Measurements from ENCODE around the gene COPG1. TPM values are rescaled to one million over a fixed set of nuclear protein-coding genes. Genes with fewer than 3 reads are reported as not detected.

Gene COPG1
- total and polyA plus RNA-seq, 9 of the 15 experiments (the other 6 are each of a cell fraction or from before 2014, with no cell fraction given) = 40.3 to 105 (median 62.4) TPM

GRCh38 chr3:129278966-129279906 is 29.8 kb downstream of the COPG1 start (continued):
- TF ChIP-seq POLR2G (IDR thresholded peaks at IDR 0.05; ENCODE audit: low read depth, low read length) = peak; percentile 89
- TF ChIP-seq, protein P1, sequence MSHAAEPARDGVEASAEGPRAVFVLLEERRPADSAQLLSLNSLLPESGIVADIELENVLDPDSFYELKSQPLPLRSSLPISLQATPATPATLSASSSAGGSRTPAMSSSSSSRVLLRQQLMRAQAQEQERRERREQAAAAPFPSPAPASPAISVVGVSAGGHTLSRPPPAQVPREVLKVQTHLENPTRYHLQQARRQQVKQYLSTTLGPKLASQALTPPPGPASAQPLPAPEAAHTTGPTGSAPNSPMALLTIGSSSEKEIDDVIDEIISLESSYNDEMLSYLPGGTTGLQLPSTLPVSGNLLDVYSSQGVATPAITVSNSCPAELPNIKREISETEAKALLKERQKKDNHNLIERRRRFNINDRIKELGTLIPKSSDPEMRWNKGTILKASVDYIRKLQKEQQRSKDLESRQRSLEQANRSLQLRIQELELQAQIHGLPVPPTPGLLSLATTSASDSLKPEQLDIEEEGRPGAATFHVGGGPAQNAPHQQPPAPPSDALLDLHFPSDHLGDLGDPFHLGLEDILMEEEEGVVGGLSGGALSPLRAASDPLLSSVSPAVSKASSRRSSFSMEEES (CRISPR knock-in tag; IDR thresholded peaks at IDR 0.05) = no peak
- TF ChIP-seq ZNF174 (CRISPR knock-in tag; IDR thresholded peaks at IDR 0.05) = no peak
- TF ChIP-seq, protein P2, sequence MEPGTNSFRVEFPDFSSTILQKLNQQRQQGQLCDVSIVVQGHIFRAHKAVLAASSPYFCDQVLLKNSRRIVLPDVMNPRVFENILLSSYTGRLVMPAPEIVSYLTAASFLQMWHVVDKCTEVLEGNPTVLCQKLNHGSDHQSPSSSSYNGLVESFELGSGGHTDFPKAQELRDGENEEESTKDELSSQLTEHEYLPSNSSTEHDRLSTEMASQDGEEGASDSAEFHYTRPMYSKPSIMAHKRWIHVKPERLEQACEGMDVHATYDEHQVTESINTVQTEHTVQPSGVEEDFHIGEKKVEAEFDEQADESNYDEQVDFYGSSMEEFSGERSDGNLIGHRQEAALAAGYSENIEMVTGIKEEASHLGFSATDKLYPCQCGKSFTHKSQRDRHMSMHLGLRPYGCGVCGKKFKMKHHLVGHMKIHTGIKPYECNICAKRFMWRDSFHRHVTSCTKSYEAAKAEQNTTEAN (CRISPR knock-in tag; IDR thresholded peaks at IDR 0.05) = no peak
- no peak for TF ChIP-seq PYGO2 (tag; IDR thresholded peaks at IDR 0.05)
- no peak for TF ChIP-seq ATF4 (CRISPR knock-in tag; IDR thresholded peaks at IDR 0.05)
- no peak for TF ChIP-seq ARNT (IDR thresholded peaks at IDR 0.05)
- TF ChIP-seq ZNF124 (CRISPR knock-in tag; IDR thresholded peaks at IDR 0.05) = no peak
- no peak for TF ChIP-seq HEY1 (CRISPR knock-in tag; IDR thresholded peaks at IDR 0.05; ENCODE audit: borderline replicate concordance)
- TF ChIP-seq, protein P3, sequence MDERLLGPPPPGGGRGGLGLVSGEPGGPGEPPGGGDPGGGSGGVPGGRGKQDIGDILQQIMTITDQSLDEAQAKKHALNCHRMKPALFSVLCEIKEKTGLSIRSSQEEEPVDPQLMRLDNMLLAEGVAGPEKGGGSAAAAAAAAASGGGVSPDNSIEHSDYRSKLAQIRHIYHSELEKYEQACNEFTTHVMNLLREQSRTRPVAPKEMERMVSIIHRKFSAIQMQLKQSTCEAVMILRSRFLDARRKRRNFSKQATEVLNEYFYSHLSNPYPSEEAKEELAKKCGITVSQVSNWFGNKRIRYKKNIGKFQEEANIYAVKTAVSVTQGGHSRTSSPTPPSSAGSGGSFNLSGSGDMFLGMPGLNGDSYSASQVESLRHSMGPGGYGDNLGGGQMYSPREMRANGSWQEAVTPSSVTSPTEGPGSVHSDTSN (CRISPR knock-in tag; IDR thresholded peaks at IDR 0.05; ENCODE audit: low read depth) = no peak
- TF ChIP-seq, protein P3 (tag; conservative IDR thresholded peaks at IDR 0.05; ENCODE audit: low read depth) = no peak
- peak; percentile 77 for TF ChIP-seq EGR1 (conservative IDR thresholded peaks at IDR 0.05)
- TF ChIP-seq DNMT1 (IDR thresholded peaks at IDR 0.05) = no peak
- no peak for TF ChIP-seq WHSC1 (IDR thresholded peaks at IDR 0.05; ENCODE audit: low read length)
- TF ChIP-seq, protein P4, sequence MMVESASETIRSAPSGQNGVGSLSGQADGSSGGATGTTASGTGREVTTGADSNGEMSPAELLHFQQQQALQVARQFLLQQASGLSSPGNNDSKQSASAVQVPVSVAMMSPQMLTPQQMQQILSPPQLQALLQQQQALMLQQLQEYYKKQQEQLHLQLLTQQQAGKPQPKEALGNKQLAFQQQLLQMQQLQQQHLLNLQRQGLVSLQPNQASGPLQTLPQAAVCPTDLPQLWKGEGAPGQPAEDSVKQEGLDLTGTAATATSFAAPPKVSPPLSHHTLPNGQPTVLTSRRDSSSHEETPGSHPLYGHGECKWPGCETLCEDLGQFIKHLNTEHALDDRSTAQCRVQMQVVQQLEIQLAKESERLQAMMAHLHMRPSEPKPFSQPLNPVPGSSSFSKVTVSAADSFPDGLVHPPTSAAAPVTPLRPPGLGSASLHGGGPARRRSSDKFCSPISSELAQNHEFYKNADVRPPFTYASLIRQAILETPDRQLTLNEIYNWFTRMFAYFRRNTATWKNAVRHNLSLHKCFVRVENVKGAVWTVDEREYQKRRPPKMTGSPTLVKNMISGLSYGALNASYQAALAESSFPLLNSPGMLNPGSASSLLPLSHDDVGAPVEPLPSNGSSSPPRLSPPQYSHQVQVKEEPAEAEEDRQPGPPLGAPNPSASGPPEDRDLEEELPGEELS (CRISPR knock-in tag; IDR thresholded peaks at IDR 0.05; ENCODE audit: borderline replicate concordance) = no peak
- TF ChIP-seq E2F3 (CRISPR knock-in tag; IDR thresholded peaks at IDR 0.05) = no peak
- TF ChIP-seq, protein P5, sequence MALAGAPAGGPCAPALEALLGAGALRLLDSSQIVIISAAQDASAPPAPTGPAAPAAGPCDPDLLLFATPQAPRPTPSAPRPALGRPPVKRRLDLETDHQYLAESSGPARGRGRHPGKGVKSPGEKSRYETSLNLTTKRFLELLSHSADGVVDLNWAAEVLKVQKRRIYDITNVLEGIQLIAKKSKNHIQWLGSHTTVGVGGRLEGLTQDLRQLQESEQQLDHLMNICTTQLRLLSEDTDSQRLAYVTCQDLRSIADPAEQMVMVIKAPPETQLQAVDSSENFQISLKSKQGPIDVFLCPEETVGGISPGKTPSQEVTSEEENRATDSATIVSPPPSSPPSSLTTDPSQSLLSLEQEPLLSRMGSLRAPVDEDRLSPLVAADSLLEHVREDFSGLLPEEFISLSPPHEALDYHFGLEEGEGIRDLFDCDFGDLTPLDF (CRISPR knock-in tag; IDR thresholded peaks at IDR 0.05) = no peak

Measured in K562 (cell line).